ENCODE measurements around the gene ADAMTS6.

DNA sequence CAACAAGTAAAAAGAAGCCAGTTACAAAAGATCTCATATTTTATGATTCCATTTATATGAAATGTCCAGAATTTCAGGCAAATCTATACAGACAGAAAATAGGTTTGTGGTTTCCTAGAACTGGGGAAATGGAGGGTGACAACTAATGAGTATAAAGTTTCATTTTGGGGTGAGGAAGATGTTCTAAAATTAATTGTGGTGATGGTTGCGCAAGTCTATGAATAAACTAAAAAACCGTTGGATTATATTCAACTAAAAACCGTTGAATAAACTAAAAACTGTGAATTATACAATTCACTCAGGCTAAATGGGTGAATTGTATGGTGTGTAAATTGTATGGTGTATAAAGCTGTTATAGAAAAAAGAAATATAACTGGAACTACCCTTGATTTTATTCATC is 47.6 kb downstream of the ADAMTS6 start:
- TF ChIP-seq, protein P1, sequence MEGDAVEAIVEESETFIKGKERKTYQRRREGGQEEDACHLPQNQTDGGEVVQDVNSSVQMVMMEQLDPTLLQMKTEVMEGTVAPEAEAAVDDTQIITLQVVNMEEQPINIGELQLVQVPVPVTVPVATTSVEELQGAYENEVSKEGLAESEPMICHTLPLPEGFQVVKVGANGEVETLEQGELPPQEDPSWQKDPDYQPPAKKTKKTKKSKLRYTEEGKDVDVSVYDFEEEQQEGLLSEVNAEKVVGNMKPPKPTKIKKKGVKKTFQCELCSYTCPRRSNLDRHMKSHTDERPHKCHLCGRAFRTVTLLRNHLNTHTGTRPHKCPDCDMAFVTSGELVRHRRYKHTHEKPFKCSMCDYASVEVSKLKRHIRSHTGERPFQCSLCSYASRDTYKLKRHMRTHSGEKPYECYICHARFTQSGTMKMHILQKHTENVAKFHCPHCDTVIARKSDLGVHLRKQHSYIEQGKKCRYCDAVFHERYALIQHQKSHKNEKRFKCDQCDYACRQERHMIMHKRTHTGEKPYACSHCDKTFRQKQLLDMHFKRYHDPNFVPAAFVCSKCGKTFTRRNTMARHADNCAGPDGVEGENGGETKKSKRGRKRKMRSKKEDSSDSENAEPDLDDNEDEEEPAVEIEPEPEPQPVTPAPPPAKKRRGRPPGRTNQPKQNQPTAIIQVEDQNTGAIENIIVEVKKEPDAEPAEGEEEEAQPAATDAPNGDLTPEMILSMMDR (IDR thresholded peaks at IDR 0.05; ENCODE audit: poor library complexity), result no peak
- TF ChIP-seq EZH2phosphoT487 (IDR thresholded peaks at IDR 0.05; ENCODE audit: low read depth, severe bottlenecking, unreplicated experiment), result no peak

Measured in hepatocyte (in vitro differentiated cells).